ENCODE data around the gene KLF3.

Gene KLF3

DNA sequence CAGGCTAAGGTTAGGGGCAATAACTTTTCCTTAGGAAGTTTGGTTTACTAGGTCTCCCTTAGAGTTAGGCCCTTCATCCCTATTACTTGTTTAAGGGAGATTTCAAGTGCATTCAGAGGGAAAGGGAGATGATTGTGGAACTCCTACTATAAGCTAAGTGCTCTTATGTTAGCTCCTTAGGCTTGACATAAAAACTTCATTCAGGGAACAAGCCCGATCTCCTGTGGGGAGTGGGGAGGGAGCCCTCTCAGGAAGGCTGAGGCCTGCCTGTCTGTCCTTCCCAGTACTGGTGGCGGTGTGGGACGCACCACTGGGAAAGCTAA lies 8.0 kb downstream of the KLF3 start:
- no peak for DNase-seq (ENCODE audit: extremely low spot score, insufficient read length, low read depth)
- no peak for FAIRE-seq

GRCh38 chr4:38672397-38673129 lies 8.6 kb downstream of the KLF3 start:
- FAIRE-seq, result no peak

GRCh38 chr4:38673130-38673978 lies 9.4 kb downstream of the KLF3 start:
- FAIRE-seq, result peak; percentile 9
- no peak for DNase-seq (ENCODE audit: extremely low spot score, insufficient read length, low read depth)

More at GRCh38 chr4:38672397-38673129, 8.6 kb downstream of the KLF3 start:
- DNase-seq (ENCODE audit: extremely low spot score, insufficient read length, low read depth), result no peak

DNA sequence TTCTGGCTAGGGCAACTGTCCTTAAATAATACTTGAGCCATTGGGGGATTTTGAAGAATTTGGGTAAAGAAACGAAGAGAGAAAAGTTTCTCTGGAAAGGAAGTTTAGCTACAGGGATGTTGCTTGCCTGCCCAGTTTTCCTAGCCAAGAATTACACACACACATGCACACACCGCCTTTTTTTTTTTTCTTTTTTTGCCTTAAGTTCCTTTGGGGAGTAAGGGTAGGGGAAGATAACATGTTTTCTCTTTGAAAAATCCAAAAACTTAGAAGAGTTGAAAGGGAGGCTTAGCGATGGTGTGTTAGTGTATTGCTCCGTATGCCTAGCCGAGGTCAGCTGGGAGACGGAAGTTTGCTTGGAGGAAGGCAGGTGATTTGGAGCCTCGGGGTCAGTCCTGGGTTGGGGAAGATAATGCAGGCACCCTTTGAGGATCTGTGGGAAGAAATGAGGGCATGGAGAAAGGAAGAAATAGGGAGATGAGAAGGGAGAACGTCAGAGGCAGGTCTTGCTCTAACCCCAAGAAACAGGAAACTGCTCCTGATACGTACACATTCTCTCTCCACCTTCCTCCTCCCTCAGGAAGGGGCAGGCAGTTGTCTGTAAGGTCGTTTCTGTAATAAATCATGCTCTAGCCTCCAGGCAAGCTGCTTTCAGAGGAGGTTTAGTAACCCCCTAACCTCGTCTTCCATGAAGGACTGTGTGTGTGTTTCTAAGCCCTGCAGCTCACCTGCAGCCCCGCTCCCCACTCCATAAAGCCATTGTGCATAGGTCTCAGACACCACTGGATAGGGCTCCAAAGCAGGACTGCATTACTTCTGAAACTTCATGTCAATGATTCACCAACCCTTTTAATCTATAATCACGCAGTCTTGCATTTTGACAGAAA lies 10.5 kb downstream of the KLF3 start:
- DNase-seq (ENCODE audit: extremely low spot score, insufficient read length, low read depth) (no peak), FAIRE-seq (peak; percentile 61)

DNA sequence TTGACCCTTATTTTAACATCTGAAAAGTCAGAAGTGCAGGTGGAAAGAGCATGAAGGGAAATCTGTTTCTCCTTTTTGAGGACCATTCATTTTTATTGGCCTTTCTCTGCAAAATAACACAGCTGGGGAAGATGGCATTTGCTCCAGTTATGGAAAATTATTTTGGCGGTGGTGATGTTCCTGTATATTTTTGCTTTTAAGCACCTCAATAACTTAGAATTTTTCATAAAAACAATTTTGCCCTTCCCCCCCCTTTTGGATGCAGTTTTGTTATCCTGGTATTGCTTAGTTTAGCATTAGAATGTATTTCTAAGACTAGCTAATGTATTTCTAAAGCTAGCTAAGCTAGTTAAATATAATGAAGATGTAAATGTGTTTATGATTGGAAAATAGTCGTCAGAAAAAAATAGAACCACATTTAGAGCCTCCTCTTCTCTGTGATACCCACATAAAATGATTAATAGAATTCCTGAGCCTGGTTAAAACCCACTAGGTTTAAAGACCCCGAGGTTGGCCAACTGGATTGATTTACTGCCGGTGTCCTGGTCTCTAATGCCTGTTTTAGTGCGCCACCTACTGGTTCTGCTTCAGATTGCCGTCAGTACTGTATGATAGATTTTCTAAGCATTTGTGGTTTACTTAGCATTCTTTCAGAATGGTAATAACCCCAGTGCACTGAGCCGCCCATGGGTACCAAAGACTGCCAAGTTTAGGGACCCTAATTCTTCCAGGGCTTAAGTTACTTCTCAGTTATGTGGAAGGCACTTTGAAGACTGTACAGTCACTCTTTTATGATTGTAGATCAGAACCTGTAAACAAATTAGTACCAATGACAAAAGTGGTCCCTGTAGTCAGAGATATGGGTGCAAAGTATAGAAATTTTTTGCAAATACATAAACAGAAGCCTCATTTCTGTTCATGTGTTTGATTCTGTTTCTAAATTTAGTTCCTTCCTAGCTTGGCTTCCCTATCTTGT lies 11.4 kb downstream of the KLF3 start:
- DNase-seq (ENCODE audit: extremely low spot score, insufficient read length, low read depth) (no peak), FAIRE-seq (peak; percentile 84)

- FAIRE-seq (no peak), DNase-seq (ENCODE audit: extremely low spot score, insufficient read length, low read depth) (no peak)
Measured at GRCh38 chr4:38676986-38677385, 13.0 kb downstream of the KLF3 start.

GRCh38 chr4:38677441-38677840 lies 13.4 kb downstream of the KLF3 start:
- FAIRE-seq (no peak), DNase-seq (ENCODE audit: extremely low spot score, insufficient read length, low read depth) (no peak)

GRCh38 chr4:38678078-38678477 lies 14.1 kb downstream of the KLF3 start:
- FAIRE-seq (no peak), DNase-seq (ENCODE audit: extremely low spot score, insufficient read length, low read depth) (no peak)

GRCh38 chr4:38679921-38680320 lies 15.9 kb downstream of the KLF3 start:
- no peak for DNase-seq (ENCODE audit: extremely low spot score, insufficient read length, low read depth)
- no peak for FAIRE-seq

- FAIRE-seq (no peak), DNase-seq (ENCODE audit: extremely low spot score, insufficient read length, low read depth) (no peak)
Measured at GRCh38 chr4:38681281-38681991, 17.4 kb downstream of the KLF3 start.

- FAIRE-seq, result no peak
- no peak for DNase-seq (ENCODE audit: extremely low spot score, insufficient read length, low read depth)
Measured at GRCh38 chr4:38682336-38682735, 18.3 kb downstream of the KLF3 start.

DNA sequence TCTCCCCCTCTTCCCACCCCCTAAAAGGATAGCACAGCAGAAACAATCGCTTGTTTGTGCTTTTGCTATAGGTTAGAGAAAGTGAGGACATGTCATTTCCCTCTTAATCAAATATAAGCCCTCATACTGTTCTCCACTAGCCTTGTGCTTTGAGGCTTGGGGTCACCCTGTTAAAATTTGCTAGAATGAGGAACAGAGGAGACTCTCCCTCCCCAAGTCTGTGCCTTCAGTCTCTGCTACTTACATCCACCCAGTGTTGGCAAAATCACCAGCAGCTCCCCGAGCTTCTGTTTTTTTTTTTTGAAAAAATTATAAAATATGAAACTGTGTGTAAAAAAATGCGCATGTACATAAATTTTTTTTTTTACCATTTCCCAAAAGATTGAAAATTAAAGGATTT lies 19.3 kb downstream of the KLF3 start:
- no peak for DNase-seq (ENCODE audit: extremely low spot score, insufficient read length, low read depth)
- peak; percentile 54 for FAIRE-seq

DNA sequence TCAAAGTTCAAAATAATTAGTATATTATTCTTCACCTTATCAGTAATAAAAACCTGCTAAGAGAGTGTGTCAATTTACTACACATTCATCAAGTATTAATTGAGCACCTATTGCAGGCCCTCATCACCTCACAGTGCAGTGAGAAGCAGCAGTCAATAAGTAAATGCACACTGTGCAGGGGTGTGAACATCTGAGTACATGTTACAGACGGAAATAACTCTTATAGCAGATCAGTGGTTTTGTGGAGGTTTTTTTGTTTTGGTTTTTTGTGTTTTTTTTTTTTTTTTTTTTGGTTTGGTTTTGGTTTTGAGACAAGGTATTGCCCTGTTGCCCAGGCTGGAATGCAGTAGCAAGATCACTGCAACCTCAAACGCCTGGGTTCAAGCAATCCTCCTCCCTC lies 20.3 kb downstream of the KLF3 start:
- DNase-seq (ENCODE audit: extremely low spot score, insufficient read length, low read depth) (no peak), FAIRE-seq (no peak)

GRCh38 chr4:38684951-38685844 lies 21.2 kb downstream of the KLF3 start:
- DNase-seq (ENCODE audit: extremely low spot score, insufficient read length, low read depth), result no peak
- FAIRE-seq, result no peak

DNA sequence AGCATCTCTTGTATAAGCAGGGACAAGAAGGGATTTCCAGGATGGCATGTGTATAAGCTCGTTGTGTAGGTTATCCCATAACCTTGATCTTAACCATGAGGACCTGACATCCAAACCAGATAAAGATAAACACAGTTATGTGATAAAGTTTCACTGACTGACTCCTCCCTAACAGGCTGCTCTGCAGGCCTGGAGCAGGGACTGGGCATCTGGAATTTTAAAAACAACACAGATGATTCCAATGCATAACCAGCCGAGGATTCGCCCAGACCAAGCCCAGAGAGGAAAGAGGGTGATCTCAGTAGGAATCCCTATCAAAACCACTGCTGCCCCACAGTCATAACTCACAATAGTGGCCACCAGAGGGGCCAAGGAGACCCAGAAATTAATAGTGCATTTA lies 22.7 kb downstream of the KLF3 start:
- DNase-seq (ENCODE audit: extremely low spot score, insufficient read length, low read depth) (no peak), FAIRE-seq (no peak)

GRCh38 chr4:38687571-38688011 lies 23.6 kb downstream of the KLF3 start:
- DNase-seq (ENCODE audit: extremely low spot score, insufficient read length, low read depth), result no peak

GRCh38 chr4:38688676-38689355 lies 24.8 kb downstream of the KLF3 start:
- FAIRE-seq (no peak), DNase-seq (ENCODE audit: extremely low spot score, insufficient read length, low read depth) (no peak)

More at GRCh38 chr4:38687571-38688011, 23.6 kb downstream of the KLF3 start:
- no peak for FAIRE-seq

Data from GM18507 (cell line).